ENCODE measurements around the gene ADCY2.
A peak's percentile ranks its signal among the peaks of the same experiment; 100 is the strongest.

The ADCY2 gene

GRCh38 chr5:7850395-7851239 is 454.7 kb downstream of the ADCY2 start, which contains the start of gene CFAP90:
TSS of gene CFAP90 (minus strand) at chr5:7851133. CDS start at chr5:7851021, 112 bp downstream.
- no peak for DNase-seq

GRCh38 chr5:7851240-7851592 is 455.3 kb downstream of the ADCY2 start:
- no peak for DNase-seq

- no peak for DNase-seq
Measured at GRCh38 chr5:7851617-7852289, 455.8 kb downstream of the ADCY2 start.

GRCh38 chr5:7852542-7852941 is 456.6 kb downstream of the ADCY2 start:
- DNase-seq: no peak

- no peak for DNase-seq
Measured at GRCh38 chr5:7852988-7853387, 457.1 kb downstream of the ADCY2 start.

- DNase-seq: no peak
Measured at GRCh38 chr5:7855611-7856010, 459.7 kb downstream of the ADCY2 start.

- no peak for DNase-seq
Measured at GRCh38 chr5:7856855-7857254, 460.9 kb downstream of the ADCY2 start.

GRCh38 chr5:7857361-7857760 is 461.4 kb downstream of the ADCY2 start:
- no peak for DNase-seq

- no peak for DNase-seq
Measured at GRCh38 chr5:7857926-7858632, 462.1 kb downstream of the ADCY2 start.

- no peak for DNase-seq
Measured at GRCh38 chr5:7866196-7866595, 470.3 kb downstream of the ADCY2 start.

- DNase-seq: no peak
Measured at GRCh38 chr5:7867260-7867659, 471.3 kb downstream of the ADCY2 start.

GRCh38 chr5:7868427-7868772 is 472.5 kb downstream of the ADCY2 start:
- no peak for DNase-seq

- DNase-seq: peak; percentile 41
Measured at GRCh38 chr5:7868773-7869473, 473.0 kb downstream of the ADCY2 start, which contains the start of the genes FASTKD3 and MTRR. TSS of gene FASTKD3 (minus strand) at chr5:7869031. CDS start at chr5:7868083, 948 bp downstream. TSS of gene MTRR (plus strand) at chr5:7869148. CDS start at chr5:7870795, 1,647 bp downstream.

- no peak for DNase-seq
Measured at GRCh38 chr5:7869474-7870136, 473.7 kb downstream of the ADCY2 start.

GRCh38 chr5:7871653-7872052 is 475.7 kb downstream of the ADCY2 start:
- no peak for DNase-seq

GRCh38 chr5:7872517-7873130 is 476.7 kb downstream of the ADCY2 start:
- DNase-seq: no peak

GRCh38 chr5:7873216-7873615 is 477.3 kb downstream of the ADCY2 start:
- DNase-seq: no peak

GRCh38 chr5:7874639-7875038 is 478.7 kb downstream of the ADCY2 start:
- no peak for DNase-seq

GRCh38 chr5:7875151-7875550 is 479.2 kb downstream of the ADCY2 start:
- no peak for DNase-seq

GRCh38 chr5:7876867-7877266 is 480.9 kb downstream of the ADCY2 start:
- DNase-seq: no peak

- no peak for DNase-seq
Measured at GRCh38 chr5:7877851-7878250, 481.9 kb downstream of the ADCY2 start.

- DNase-seq: peak; percentile 99
Measured at GRCh38 chr5:7878381-7878873, 482.5 kb downstream of the ADCY2 start.
